Stimulated activated CD8-positive, alpha-beta memory T cell treated with anti-CD3 and anti-CD28 coated beads, Interleukin-7, amount 100 ng/mL, for 1 hour (primary cell): ENCODE data around the gene TRDMT1.

Source experiments
- DNase-seq, 2 donors: peaks; one replicate each; pipeline ENCODE4 v3.0.0-alpha.2; 2020; ENCODE audit warnings: low read depth in 2 of 2

TRDMT1 gene

GRCh38 chr10:17210361-17210760 is 8.9 kb upstream of the TRDMT1 start:
- DNase-seq, result no peak

- no peak for DNase-seq
Measured at GRCh38 chr10:17209881-17210280, 8.4 kb upstream of the TRDMT1 start.

- no peak for DNase-seq
Measured at GRCh38 chr10:17209302-17209701, 7.8 kb upstream of the TRDMT1 start.

DNA sequence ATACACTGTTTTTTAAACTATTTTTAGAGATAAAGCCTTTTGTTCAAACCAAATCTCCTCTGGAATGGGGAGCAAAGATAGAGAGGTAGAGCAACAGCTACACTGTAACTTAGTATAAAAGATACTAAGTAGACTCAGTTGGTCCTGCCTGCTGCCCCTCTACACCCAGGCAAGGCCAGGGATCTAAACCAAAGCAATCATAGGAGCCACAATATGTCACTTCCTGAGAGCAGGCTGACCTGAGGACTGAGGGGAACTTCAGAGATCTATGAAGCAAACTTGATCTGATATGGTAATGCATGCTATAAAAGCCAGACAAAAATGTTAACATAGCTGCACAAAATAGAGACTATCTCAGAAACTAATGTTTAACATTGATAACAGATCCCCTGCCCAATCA is 7.0 kb upstream of the TRDMT1 start:
- no peak for DNase-seq

DNA sequence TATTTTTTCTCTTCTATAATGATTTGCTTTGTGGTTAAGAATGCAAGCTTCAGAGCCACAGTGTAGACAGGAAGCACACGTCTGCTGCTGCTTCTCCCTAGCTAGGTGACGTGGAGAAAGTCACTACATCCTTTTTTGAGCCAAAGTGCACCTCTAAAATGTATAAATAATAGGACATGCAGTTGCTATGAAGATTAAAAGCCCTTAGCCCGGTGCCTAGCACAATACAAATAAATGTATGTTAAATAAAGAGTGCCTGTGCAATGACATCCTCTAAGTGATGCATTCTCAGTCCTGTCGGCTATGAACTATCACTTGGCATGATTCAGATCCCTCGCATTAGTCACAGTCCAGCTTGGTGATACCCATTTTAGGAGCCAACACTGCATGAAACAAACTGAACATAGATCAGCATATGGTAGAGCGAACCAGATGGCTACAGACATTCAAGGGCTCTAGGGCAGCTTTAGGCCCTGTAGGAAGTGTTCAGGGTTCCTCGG is 4.8 kb upstream of the TRDMT1 start:
- no peak for DNase-seq

- no peak for DNase-seq
Measured at GRCh38 chr10:17203416-17203815, 1.9 kb upstream of the TRDMT1 start.

DNA sequence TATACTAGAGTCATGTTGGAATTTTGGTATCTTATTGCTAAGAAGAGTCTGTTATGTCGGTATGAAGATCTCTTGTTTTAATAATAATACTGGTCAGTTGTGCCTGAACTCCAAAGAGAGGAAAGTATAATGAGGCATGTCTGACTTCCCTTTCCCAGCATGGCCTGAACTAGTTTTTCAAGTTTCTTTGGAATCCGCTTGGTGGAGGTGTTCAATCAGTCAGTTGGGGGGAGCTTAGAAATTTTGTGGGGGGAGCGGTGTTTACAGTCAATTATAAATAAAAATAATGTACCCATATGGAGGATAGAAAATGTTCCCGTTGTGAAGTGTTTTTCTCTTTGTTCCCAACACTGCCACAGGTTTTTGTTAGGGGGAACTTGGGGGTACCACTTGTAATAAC is 1.5 kb upstream of the TRDMT1 start:
- no peak for DNase-seq

- DNase-seq, result no peak
Measured at GRCh38 chr10:17202506-17202905, 1.0 kb upstream of the TRDMT1 start.

DNA sequence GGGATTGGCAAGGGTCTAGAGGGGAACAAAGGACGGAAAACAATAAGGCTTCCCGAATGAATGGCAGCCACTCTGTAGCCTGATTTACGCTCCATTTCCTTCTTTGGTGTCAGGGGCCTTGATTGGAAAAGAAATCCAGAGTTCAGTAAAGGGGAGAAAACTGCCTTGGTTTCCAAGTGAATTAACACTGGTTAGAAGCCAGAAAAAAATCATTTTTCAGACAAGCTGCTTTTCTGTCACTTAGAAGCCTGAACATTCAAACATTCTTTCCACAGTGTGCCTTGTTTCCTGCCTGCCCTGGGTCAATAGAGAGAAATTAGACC is 283 bp upstream of the TRDMT1 start:
- no peak for DNase-seq

DNA sequence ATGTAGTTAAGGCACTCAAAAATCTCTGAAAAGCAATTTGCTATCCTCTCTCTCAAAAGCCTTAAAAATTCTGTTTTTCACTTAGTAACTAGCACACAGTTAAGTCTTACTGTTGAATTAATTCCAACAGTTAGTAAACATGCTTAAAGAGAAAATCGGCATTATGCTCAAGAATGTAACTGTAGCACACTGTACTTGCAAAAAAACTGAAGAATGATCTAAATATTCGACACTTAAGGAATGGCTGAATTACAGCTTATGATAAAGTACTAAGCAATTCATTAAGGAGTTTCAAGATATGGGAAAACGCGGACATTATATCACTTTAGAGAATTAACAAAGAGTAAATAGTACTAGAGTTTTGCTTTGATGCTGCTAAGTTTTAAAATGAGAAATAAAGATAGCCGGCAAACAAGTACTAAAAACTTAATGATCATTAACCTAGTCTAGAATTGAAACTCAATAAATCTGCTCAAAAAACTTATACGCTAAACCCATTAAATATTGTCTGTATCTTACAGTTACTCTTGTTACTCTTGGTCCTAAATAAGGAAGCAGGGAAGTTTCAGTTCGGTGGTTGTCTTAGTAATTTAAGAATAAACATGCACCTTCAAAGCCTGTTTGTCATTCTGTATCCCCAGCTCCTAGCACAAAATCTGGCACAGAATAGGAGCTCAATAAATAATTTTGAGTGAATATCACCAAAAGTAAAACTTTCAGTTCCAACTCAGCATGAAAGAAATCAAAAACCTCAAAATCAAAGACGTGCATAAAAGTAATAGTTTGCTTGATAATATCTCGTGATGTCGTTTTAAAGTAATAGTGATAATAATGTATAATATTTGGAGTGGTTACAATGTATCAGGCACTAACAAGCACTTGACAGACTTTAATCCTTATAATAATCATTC is 1.2 kb downstream of the TRDMT1 start:
- DNase-seq, result no peak

DNA sequence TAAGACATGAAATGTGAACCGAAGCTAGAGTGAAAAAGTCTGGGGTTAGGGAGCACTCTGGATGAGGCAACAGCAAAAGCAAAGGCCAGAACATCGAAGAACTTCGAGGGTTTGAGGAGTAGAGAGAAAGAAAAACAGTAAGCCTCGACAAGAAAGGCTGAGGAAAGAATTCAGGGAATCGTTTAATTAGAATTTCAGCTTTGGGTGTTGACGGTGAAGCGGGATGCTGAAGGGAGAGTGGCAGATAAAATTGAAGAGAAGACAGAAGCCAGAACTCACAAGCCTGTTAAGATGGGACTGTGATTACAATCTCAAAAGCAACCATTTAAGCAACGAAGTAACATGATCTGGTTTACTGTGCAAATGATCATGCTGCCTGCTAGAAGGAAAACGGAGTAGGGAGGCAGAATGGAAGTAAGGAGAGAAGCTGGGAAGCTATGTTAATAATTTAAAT is 2.1 kb downstream of the TRDMT1 start:
- no peak for DNase-seq

- DNase-seq, result no peak
Measured at GRCh38 chr10:17196573-17196972, 4.9 kb downstream of the TRDMT1 start.

- DNase-seq, result no peak
Measured at GRCh38 chr10:17196045-17196444, 5.4 kb downstream of the TRDMT1 start.

DNA sequence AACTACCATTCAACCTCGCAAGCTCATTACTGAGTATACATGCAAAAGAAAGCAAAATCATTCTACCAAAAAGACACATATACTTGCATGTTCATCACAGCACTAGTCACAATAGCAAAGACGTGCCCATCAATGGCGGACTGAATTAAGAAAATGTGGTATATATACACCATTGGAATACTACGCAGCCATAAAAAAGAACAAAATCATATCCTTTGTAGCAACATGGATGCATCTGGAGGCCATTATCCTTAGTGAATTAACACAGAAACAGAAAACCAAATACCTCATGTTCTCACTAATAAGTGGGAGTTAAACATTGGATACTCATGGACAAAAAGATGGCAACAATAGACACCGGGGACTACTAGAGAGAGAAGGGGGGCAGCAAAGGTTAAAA is 6.4 kb downstream of the TRDMT1 start:
- DNase-seq, result no peak

DNA sequence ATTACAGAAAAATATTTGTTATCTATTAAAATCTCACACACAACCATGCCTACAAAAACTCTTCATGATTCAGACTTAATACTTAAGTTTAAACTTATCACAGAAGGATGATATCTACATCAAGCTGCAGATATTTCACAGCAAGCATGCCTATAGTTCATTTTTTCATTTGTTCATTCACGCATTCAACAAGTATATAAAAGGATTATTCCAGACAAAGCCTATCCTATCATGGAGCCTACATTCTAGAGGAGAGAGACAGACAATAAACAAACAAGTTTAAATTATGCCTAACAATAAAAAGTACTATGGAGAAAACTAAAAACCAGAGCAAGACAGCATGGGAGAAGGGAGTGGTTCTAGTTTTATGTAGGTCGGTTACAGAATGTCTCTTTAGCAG is 10.9 kb downstream of the TRDMT1 start:
- DNase-seq, result no peak

DNA sequence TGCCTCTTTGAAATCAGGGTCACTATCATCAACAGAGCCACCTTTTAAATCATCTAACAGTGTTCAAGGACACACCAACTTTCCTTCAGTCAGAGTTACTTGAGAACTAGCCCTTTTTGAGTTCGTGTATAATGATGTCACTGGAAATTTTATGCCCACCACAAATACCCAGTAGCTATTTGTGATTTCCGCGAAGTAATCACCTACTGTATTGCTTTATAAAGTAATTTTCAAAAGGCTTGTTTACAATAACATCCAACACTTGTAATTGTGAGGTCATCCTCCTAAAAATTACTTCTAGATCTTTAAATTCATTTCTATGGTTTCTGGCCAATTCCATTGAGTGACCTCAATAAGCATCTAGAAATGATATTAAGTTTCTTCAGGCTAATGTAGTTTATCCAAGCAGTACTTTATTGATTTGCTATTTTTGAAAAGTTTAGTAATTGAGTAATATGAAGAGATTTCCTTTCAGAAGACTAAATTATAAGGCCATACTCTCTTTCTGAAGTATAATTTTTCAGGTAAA is 12.8 kb downstream of the TRDMT1 start:
- DNase-seq, result no peak

- DNase-seq, result no peak
Measured at GRCh38 chr10:17185873-17186272, 15.6 kb downstream of the TRDMT1 start.

- DNase-seq, result no peak
Measured at GRCh38 chr10:17183110-17183509, 18.4 kb downstream of the TRDMT1 start.

DNA sequence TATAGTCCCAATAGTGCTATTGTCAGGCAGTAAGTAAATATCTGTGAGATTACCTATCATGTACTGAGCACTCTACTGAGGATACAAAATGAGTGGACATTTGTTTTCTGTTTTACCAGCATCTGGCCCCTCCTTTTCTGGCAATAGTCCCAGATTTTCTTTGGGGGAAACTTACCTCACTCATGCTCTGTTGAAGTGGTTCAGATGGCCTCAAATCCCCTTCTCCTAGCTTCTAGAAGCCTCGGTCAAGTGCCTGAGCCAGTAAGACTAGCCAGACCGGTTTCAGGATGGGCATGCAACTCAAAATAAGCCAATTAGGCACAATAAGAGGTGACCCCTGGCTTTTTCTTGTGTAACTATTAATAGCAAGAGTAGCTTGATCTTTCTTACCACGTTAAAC is 19.7 kb downstream of the TRDMT1 start:
- no peak for DNase-seq

DNA sequence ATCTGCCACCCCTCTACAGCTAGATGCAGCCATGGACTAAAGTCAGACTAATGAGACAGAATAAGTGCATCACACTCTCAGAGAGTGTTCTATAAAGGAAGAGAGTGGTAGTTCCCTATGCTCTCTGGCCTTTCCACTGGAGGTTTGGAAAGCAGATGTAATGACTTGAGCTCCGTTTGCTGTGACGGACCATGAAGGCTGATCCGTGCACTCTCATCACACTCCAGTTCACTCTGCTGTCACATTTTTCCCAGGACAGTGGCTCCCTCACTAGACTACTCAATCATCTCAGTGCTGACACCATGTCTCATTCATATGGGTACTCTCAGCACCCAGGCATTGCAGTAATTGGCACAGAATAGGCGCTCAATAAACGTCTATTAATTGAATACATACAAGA is 20.4 kb downstream of the TRDMT1 start:
- no peak for DNase-seq

DNA sequence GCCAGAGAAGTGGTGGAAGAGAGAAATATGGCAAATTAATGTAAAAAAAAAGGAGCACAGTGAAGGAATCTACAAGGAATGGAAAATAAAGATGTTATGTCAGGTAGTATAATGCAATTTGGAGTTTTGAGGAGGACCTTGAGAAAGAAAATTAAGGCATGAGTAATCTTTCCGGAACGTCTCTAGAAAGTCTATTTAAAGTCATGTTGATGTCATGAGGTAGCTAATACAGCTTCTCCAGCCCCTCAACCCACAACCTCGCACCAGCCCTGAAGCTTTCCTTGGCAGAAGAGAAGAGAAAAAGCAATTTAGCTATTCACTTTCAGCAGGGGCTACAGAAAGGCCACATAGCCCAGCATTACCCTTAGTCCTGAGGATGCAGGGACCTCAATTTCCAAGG is 22.5 kb downstream of the TRDMT1 start:
- DNase-seq, result no peak

GRCh38 chr10:17178006-17178405 is 23.5 kb downstream of the TRDMT1 start:
- DNase-seq, result no peak

- no peak for DNase-seq
Measured at GRCh38 chr10:17177014-17177413, 24.5 kb downstream of the TRDMT1 start.

GRCh38 chr10:17176091-17176490 is 25.4 kb downstream of the TRDMT1 start:
- DNase-seq, result no peak
